Measurements from ENCODE around the gene PRR16.

The PRR16 gene

GRCh38 chr5:120510098-120510637 lies 46.1 kb downstream of the PRR16 start:
- Histone ChIP-seq H4K20me1 (ENCODE audit: insufficient read depth, low read length) (no peaks in the 10 kb centered on the region), H3K79me2 (ENCODE audit: low read length) (no peaks in the 10 kb centered on the region), H3K9ac (ENCODE audit: low read length) (no peak overlapping the region), H3K4me1 (ENCODE audit: low read length) (no peaks in the 10 kb centered on the region), H2AFZ (ENCODE audit: low read length) (no peak overlapping the region), H3K4me3 (ENCODE audit: low read length) (no peak overlapping the region), H3K27me3 (replicated peaks; ENCODE audit: insufficient read depth, low read length) (no peaks in the 10 kb centered on the region), H3K27ac (ENCODE audit: low read length) (no peak overlapping the region), H3F3A (ENCODE audit: insufficient read depth, low read length) (no peaks in the 10 kb centered on the region), H3K36me3 (replicated peaks; ENCODE audit: insufficient read depth, low read length) (no peaks in the 10 kb centered on the region), H3K9me2 (replicated peaks; ENCODE audit: insufficient read depth, low read length) (no peaks in the 10 kb centered on the region), H3K4me2 (ENCODE audit: low read depth, low read length) (no peak overlapping the region), H3K9me3 (replicated peaks; ENCODE audit: insufficient read depth, low read length) (no peaks in the 10 kb centered on the region)
- TF ChIP-seq, protein P1, sequence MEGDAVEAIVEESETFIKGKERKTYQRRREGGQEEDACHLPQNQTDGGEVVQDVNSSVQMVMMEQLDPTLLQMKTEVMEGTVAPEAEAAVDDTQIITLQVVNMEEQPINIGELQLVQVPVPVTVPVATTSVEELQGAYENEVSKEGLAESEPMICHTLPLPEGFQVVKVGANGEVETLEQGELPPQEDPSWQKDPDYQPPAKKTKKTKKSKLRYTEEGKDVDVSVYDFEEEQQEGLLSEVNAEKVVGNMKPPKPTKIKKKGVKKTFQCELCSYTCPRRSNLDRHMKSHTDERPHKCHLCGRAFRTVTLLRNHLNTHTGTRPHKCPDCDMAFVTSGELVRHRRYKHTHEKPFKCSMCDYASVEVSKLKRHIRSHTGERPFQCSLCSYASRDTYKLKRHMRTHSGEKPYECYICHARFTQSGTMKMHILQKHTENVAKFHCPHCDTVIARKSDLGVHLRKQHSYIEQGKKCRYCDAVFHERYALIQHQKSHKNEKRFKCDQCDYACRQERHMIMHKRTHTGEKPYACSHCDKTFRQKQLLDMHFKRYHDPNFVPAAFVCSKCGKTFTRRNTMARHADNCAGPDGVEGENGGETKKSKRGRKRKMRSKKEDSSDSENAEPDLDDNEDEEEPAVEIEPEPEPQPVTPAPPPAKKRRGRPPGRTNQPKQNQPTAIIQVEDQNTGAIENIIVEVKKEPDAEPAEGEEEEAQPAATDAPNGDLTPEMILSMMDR (IDR thresholded peaks at IDR 0.05; ENCODE audit: low read length): no peak
- TF ChIP-seq EZH2phosphoT487 (IDR thresholded peaks at IDR 0.05; ENCODE audit: low read length) (no peak), EZH2 (optimal IDR thresholded peaks at IDR 0.05; ENCODE audit: low read depth, low read length) (no peak)
- no peak for DNase-seq

DNA sequence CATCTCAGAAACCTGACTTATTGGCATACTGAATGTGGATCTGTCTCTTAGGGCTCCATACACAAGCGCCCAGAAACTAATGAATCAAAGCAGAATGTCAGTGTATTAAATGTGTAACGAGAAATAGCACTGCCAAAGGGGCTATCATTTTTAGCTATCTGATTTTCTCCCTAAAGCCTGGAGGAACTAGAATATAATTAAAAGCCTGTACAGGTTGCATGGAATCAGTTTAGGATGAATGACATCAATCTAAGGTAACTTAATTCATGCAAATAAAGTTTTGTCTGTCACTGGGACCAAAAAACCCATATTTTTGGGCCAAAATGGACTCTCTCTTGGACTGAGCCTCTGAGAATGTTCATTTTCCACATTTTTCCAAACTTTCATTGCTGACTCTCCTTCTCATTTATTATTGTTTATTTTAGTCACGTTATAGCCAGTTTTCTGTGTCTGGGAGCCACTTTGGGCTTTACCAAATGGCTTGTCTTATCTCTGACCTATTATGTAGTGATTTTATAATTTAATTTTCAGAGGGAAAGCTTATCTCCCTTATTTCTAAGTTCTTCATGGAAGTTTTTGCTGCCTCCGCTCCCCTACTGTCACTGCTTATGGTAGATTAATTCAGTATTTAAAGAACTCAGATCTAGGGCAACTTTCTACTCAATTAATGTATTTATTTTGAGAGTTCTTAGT lies 47.0 kb downstream of the PRR16 start:
- H3K4me1 ChIP-seq (ENCODE audit: low read length): no peaks in the 10 kb centered on the region
- no peaks in the 10 kb centered on the region for H3F3A ChIP-seq (ENCODE audit: insufficient read depth, low read length)
- no peaks in the 10 kb centered on the region for H3K27me3 ChIP-seq (replicated peaks; ENCODE audit: insufficient read depth, low read length)
- no peaks in the 10 kb centered on the region for H4K20me1 ChIP-seq (ENCODE audit: insufficient read depth, low read length)
- H3K36me3 ChIP-seq (replicated peaks; ENCODE audit: insufficient read depth, low read length): no peaks in the 10 kb centered on the region
- no peak overlapping the region for H3K9ac ChIP-seq (ENCODE audit: low read length)
- DNase-seq: no peak
- no peak overlapping the region for H3K4me3 ChIP-seq (ENCODE audit: low read length)
- no peaks in the 10 kb centered on the region for H3K9me2 ChIP-seq (replicated peaks; ENCODE audit: insufficient read depth, low read length)
- H2AFZ ChIP-seq (ENCODE audit: low read length): no peak overlapping the region
- TF ChIP-seq EZH2 (optimal IDR thresholded peaks at IDR 0.05; ENCODE audit: low read depth, low read length) (no peak), EZH2phosphoT487 (IDR thresholded peaks at IDR 0.05; ENCODE audit: low read length) (no peak)
- TF ChIP-seq, protein P1 (IDR thresholded peaks at IDR 0.05; ENCODE audit: low read length): no peak
- H3K27ac ChIP-seq (ENCODE audit: low read length): no peak overlapping the region
- no peaks in the 10 kb centered on the region for H3K9me3 ChIP-seq (replicated peaks; ENCODE audit: insufficient read depth, low read length)
- H3K4me2 ChIP-seq (ENCODE audit: low read depth, low read length): no peak overlapping the region
- H3K79me2 ChIP-seq (ENCODE audit: low read length): no peaks in the 10 kb centered on the region

- Histone ChIP-seq H2AFZ (ENCODE audit: low read length) (no peak overlapping the region), H3K4me1 (ENCODE audit: low read length) (no peaks in the 10 kb centered on the region), H3K27ac (ENCODE audit: low read length) (no peak overlapping the region), H3K9ac (ENCODE audit: low read length) (no peak overlapping the region), H3K27me3 (replicated peaks; ENCODE audit: insufficient read depth, low read length) (no peaks in the 10 kb centered on the region), H3K79me2 (ENCODE audit: low read length) (no peaks in the 10 kb centered on the region), H3K36me3 (replicated peaks; ENCODE audit: insufficient read depth, low read length) (no peaks in the 10 kb centered on the region), H4K20me1 (ENCODE audit: insufficient read depth, low read length) (no peaks in the 10 kb centered on the region), H3K4me2 (ENCODE audit: low read depth, low read length) (no peak overlapping the region), H3F3A (ENCODE audit: insufficient read depth, low read length) (no peaks in the 10 kb centered on the region), H3K9me2 (replicated peaks; ENCODE audit: insufficient read depth, low read length) (no peaks in the 10 kb centered on the region), H3K9me3 (replicated peaks; ENCODE audit: insufficient read depth, low read length) (no peaks in the 10 kb centered on the region), H3K4me3 (ENCODE audit: low read length) (no peak overlapping the region)
- no peak for TF ChIP-seq EZH2phosphoT487 (IDR thresholded peaks at IDR 0.05; ENCODE audit: low read length)
- no peak for TF ChIP-seq EZH2 (optimal IDR thresholded peaks at IDR 0.05; ENCODE audit: low read depth, low read length)
- no peak for DNase-seq
Measured at GRCh38 chr5:120512068-120512467, 48.0 kb downstream of the PRR16 start.
